GM23338 (cell line): Measurements from ENCODE around the gene MGAT3. TPM values are rescaled to one million over a fixed set of nuclear protein-coding genes. Genes with fewer than 3 reads are reported as not detected.

Experiments used
- ATAC-seq: fragments of 200-7000 bp; cut with Tn5 transposase; 3 replicates; pipeline ENCODE4 v1.9.1; 2020
- DNase-seq: peaks from one replicate; pipeline ENCODE4 v3.0.0-alpha.2; 2015; ENCODE audit warnings: low spot score
- H2AFZ ChIP-seq: fragments of 200-600 bp; sonication (generic); 2 replicates; pipeline ENCODE4 v1.8.0; 2016; ENCODE audit warnings: antibody characterized with exemption, mild to moderate bottlenecking, moderate library complexity
- H3F3A ChIP-seq: fragments of 200-600 bp; sonication (generic); replicated peaks from 2 replicates; pipeline ENCODE4 v1.8.0; 2017; ENCODE audit warnings: antibody characterized with exemption, mixed run types, low read depth
- H3K27ac ChIP-seq: fragments of 200-600 bp; sonication (generic); 2 replicates; pipeline ENCODE4 v1.6.1; 2016; ENCODE audit warnings: low read depth
- H3K27me3 ChIP-seq: fragments of 200-600 bp; sonication (generic); 2 replicates; pipeline ENCODE4 v1.8.0; 2016; ENCODE audit warnings: mild to moderate bottlenecking, mixed run types, moderate library complexity; ENCODE audit not compliant: insufficient read depth
- H3K36me3 ChIP-seq: fragments of 200-600 bp; sonication (generic); 2 replicates; pipeline ENCODE4 v1.8.0; 2016; ENCODE audit warnings: mild to moderate bottlenecking; ENCODE audit not compliant: insufficient read depth
- H3K4me1 ChIP-seq: fragments of 200-600 bp; sonication (generic); 2 replicates; pipeline ENCODE4 v1.8.0; 2016; ENCODE audit warnings: mild to moderate bottlenecking, moderate library complexity; ENCODE audit not compliant: insufficient read depth
- H3K4me2 ChIP-seq: fragments of 200-600 bp; sonication (generic); 2 replicates; pipeline ENCODE4 v1.7.1; 2017; ENCODE audit warnings: mixed run types
- H3K4me3 ChIP-seq: fragments of 200-600 bp; sonication (generic); 2 replicates; pipeline ENCODE4 v1.6.1; 2016; ENCODE audit warnings: mixed run types
- H3K79me2 ChIP-seq: fragments of 200-600 bp; sonication (generic); replicated peaks from 2 replicates; pipeline ENCODE4 v1.8.0; 2017; ENCODE audit warnings: mild to moderate bottlenecking; ENCODE audit not compliant: insufficient read depth
- H3K9me2 ChIP-seq: fragments of 200-600 bp; sonication (generic); 2 replicates; pipeline ENCODE4 v1.8.0; 2017; ENCODE audit not compliant: insufficient read depth
- H4K20me1 ChIP-seq: fragments of 200-600 bp; sonication (generic); replicated peaks from 2 replicates; pipeline ENCODE4 v1.8.0; 2017; ENCODE audit warnings: mild to moderate bottlenecking; ENCODE audit not compliant: insufficient read depth
- H3K27ac Mint-ChIP-seq: 2 replicates; pipeline ENCODE4 v1.8.0; 2020; ENCODE audit warnings: inconsistent platforms, mild to moderate bottlenecking, moderate library complexity, mixed read lengths
- H3K27me3 Mint-ChIP-seq: 3 replicates; pipeline ENCODE4 v1.8.0; 2022; ENCODE audit warnings: low read depth, mild to moderate bottlenecking, moderate library complexity, mixed read lengths, inconsistent platforms; ENCODE audit not compliant: insufficient read depth, poor library complexity
- H3K36me3 Mint-ChIP-seq: 3 replicates; pipeline ENCODE4 v1.8.0; 2021; ENCODE audit warnings: low read depth, mild to moderate bottlenecking, inconsistent platforms, moderate library complexity, mixed read lengths
- H3K4me1 Mint-ChIP-seq: 3 replicates; pipeline ENCODE4 v1.8.0; 2020; ENCODE audit warnings: mild to moderate bottlenecking, inconsistent platforms, mixed read lengths
- H3K4me3 Mint-ChIP-seq: 3 replicates; pipeline ENCODE4 v1.8.0; 2021; ENCODE audit warnings: moderate library complexity, mild to moderate bottlenecking, inconsistent platforms, mixed read lengths
- H3K9me3 Mint-ChIP-seq: 3 replicates; pipeline ENCODE4 v1.8.0; 2020; ENCODE audit warnings: moderate library complexity, mild to moderate bottlenecking, inconsistent platforms, mixed read lengths
- CREB1 ChIP-seq: fragments of 250-450 bp; sonication (Bioruptor Pico); IDR thresholded peaks from 2 replicates; pipeline ENCODE4 v1.5.0; 2020; ENCODE audit warnings: low read depth, mild to moderate bottlenecking, moderate library complexity
- CTCF ChIP-seq, 2 experiments: fragments of 200-600 bp in 1 of 2; sonication (generic) in 1 of 2; conservative IDR thresholded peaks; 2 replicates each; pipeline versions ENCODE4 v1.5.1 to v1.6.1; 2016 to 2017; ENCODE audit warnings: antibody characterized with exemption in 2 of 2, low read depth in 2 of 2, mild to moderate bottlenecking in 2 of 2, moderate library complexity in 1 of 2
- ETS1 ChIP-seq: IDR thresholded peaks from 2 replicates; pipeline ENCODE4 v1.6.1; 2016; ENCODE audit warnings: antibody characterized with exemption
- EZH2 ChIP-seq: fragments of 200-600 bp; sonication (generic); IDR thresholded peaks from one replicate; pipeline ENCODE4 v1.8.0; 2017; ENCODE audit warnings: antibody characterized with exemption, mild to moderate bottlenecking, low read depth; ENCODE audit not compliant: unreplicated experiment
- EZH2phosphoT487 ChIP-seq: fragments of 200-600 bp; sonication (generic); IDR thresholded peaks from one replicate; pipeline ENCODE4 v1.8.1; 2018; ENCODE audit warnings: antibody characterized with exemption; ENCODE audit not compliant: unreplicated experiment
- JUNB ChIP-seq: IDR thresholded peaks from one replicate; pipeline ENCODE4 v1.6.1; 2016; ENCODE audit warnings: antibody characterized with exemption; ENCODE audit not compliant: unreplicated experiment
- NANOG ChIP-seq: IDR thresholded peaks from 2 replicates; pipeline ENCODE4 v1.6.1; 2016; ENCODE audit warnings: antibody characterized with exemption, borderline replicate concordance
- POLR2AphosphoS5 ChIP-seq: IDR thresholded peaks from 2 replicates; pipeline ENCODE4 v1.6.1; 2016; ENCODE audit warnings: antibody characterized with exemption, low read depth
- STAT1 ChIP-seq: IDR thresholded peaks from one replicate; pipeline ENCODE4 v1.6.1; 2016; ENCODE audit warnings: antibody characterized with exemption; ENCODE audit not compliant: unreplicated experiment
- ZNF114 ChIP-seq: fragments of 250-450 bp; sonication (Bioruptor Pico); IDR thresholded peaks from 2 replicates; pipeline ENCODE4 v1.5.0; 2020; ENCODE audit warnings: mild to moderate bottlenecking, moderate library complexity
- polyA plus RNA-seq: library from polyadenylated mRNA; unstranded; fragments of >200 nt; fragmentation: Nextera tagmentation; extraction: Ambion mirVana; gene quantifications from 2 replicates; pipeline ENCODE4 v1.2.1, GENCODE V29; 2016
- total RNA-seq: library from RNA; depleted of rRNA; stranded (reverse); fragments of >200 nt; shearing (Covaris generic); gene quantifications from 2 replicates; pipeline ENCODE4 v1.2.3, GENCODE V29; 2014

MGAT3 gene
- total and polyA plus RNA-seq, 2 experiments from 2014 or later, result 1.7 to 10.2 TPM

GRCh38 chr22:39479254-39479653 lies 22.4 kb downstream of the MGAT3 start (continued):
- no peak for TF ChIP-seq JUNB
- no peak for TF ChIP-seq EZH2
- TF ChIP-seq ZNF114 (CRISPR knock-in tag), result no peak
- TF ChIP-seq EZH2phosphoT487, result no peak
- no peak for TF ChIP-seq NANOG
- TF ChIP-seq CTCF (conservative IDR thresholded peaks at IDR 0.05; ENCODE audit: low read depth in 2 of 2), result no peak
- TF ChIP-seq CREB1 (CRISPR knock-in tag), result no peak

DNA sequence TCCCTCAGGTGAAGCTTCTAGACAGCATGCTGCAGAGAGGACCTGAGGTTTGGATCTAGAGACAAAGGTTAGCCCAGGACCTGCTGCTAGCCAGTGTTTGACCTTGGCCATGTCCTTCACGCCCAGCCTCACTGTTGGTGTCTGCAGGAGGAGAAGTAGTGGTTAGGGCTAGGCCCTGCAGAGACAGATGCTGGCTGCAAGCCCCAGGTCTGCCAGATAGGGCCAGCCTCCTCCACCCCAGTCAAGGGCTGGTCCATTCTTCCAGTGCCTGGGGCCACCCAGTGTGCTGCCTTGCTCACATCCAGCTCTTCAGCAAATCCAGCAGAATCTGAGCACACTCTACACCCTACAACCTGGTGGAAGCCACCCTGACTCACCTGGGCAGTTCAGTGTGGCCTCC lies 23.7 kb downstream of the MGAT3 start:
- DNase-seq (no peak), ATAC-seq (no peak)
- H3K4me1 ChIP-seq, result peaks cover 4% of the 10 kb centered on the region; the same call in 1 of the 2 replicates
- Mint-ChIP-seq H3K27ac (no peak overlapping the region), H3K4me3 (no peak overlapping the region), H3K27me3 (peaks cover 6% of the 10 kb centered on the region), H3K9me3 (no peaks in the 10 kb centered on the region; the same call in 2 of the 3 replicates), H3K36me3 (no peaks in the 10 kb centered on the region; the same call in 2 of the 3 replicates), H3K4me1 (peaks cover 13% of the 10 kb centered on the region)
- no peaks in the 10 kb centered on the region for H3K36me3 ChIP-seq
- H3K4me2 ChIP-seq, result no peak overlapping the region
- no peak for TF ChIP-seq POLR2AphosphoS5
- TF ChIP-seq CTCF (conservative IDR thresholded peaks at IDR 0.05; ENCODE audit: low read depth in 2 of 2), result no peak
- TF ChIP-seq ETS1, result no peak
- TF ChIP-seq EZH2, result no peak
- TF ChIP-seq STAT1, result no peak
- no peak for TF ChIP-seq CREB1 (CRISPR knock-in tag)
- TF ChIP-seq ZNF114 (CRISPR knock-in tag), result no peak
- H3K4me3 ChIP-seq, result no peak overlapping the region
- no peaks in the 10 kb centered on the region for H3K9me2 ChIP-seq
- no peaks in the 10 kb centered on the region for H3K27me3 ChIP-seq
- no peak overlapping the region for H3K27ac ChIP-seq
- H3K79me2 ChIP-seq, result no peaks in the 10 kb centered on the region
- no peak overlapping the region for H2AFZ ChIP-seq
- H3F3A ChIP-seq, result no peaks in the 10 kb centered on the region
- H4K20me1 ChIP-seq, result peaks cover 7% of the 10 kb centered on the region; the same call in 1 of the 2 replicates
